ENCODE data around the gene MORC4. TPM values are rescaled to one million over a fixed set of nuclear protein-coding genes. Genes with fewer than 3 reads are reported as not detected.

Gene MORC4
- total RNA-seq, 1 experiment from 2014 or later = 31.6 TPM

DNA sequence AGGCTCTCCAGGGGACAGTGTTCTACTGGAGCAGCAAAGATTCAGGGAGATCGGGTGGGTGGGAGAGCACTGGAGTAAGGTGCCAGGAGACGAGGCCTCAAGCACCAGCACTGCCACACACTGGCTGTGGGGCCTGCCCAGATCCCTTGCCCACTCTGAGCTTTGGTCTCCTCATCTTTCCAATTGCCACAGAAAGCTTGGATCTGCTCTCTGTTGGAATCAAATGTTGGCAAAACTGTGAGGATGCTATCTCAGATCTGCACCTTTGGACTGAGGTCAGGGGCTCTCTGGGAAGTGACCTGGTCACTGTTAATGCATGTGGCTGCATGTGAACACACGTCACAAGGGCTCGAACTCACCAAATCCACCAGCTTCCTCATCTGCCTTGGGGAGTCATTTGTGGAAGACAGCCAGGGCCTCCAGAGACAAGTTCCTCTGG lies 98.2 kb downstream of the MORC4 start:
- no peaks in the 10 kb centered on the region for H3K9me3 Mint-ChIP-seq (ENCODE audit: low read depth, unreplicated experiment)
- H3K4me1 Mint-ChIP-seq (ENCODE audit: low read depth, unreplicated experiment) = peaks cover 41% of the 10 kb centered on the region
- no peaks in the 10 kb centered on the region for H3K27me3 Mint-ChIP-seq (ENCODE audit: unreplicated experiment)
- intact Hi-C loops (cut with micrococcal nuclease; ENCODE audit: unreplicated experiment) = no loop called here
- TF ChIP-seq, protein P1, sequence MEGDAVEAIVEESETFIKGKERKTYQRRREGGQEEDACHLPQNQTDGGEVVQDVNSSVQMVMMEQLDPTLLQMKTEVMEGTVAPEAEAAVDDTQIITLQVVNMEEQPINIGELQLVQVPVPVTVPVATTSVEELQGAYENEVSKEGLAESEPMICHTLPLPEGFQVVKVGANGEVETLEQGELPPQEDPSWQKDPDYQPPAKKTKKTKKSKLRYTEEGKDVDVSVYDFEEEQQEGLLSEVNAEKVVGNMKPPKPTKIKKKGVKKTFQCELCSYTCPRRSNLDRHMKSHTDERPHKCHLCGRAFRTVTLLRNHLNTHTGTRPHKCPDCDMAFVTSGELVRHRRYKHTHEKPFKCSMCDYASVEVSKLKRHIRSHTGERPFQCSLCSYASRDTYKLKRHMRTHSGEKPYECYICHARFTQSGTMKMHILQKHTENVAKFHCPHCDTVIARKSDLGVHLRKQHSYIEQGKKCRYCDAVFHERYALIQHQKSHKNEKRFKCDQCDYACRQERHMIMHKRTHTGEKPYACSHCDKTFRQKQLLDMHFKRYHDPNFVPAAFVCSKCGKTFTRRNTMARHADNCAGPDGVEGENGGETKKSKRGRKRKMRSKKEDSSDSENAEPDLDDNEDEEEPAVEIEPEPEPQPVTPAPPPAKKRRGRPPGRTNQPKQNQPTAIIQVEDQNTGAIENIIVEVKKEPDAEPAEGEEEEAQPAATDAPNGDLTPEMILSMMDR (IDR thresholded peaks at IDR 0.05; ENCODE audit: unreplicated experiment) = no peak
- no peaks in the 10 kb centered on the region for H3K36me3 Mint-ChIP-seq (ENCODE audit: insufficient read depth, unreplicated experiment)
- CTCF ChIA-PET = no interaction called here
- BruUV-seq (replicated peaks) = no TSS peak
- H3K27ac Mint-ChIP-seq (ENCODE audit: unreplicated experiment) = no peak overlapping the region
- DNase-seq = no peak
- H3K4me3 Mint-ChIP-seq (ENCODE audit: low read depth, unreplicated experiment) = no peak overlapping the region

DNA sequence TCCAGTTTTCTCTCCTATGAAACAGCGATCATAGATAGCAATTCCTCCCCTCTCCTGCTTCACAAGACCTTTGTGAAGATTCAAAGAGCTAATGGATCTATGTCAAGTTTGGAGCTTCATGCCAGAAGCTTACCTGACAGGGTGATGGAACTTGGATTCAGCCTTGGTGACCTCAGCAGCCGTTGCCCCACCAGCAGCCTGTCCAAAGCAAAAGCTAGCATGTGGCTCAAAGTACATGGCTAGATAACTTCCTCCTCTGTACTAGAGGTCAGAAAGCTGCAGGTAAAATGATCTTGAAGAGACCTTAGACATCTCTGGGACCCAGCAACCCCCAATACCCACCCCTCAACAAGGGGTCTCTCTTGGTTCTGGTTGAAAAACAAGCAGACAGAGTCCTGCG lies 98.7 kb downstream of the MORC4 start:
- H3K27ac Mint-ChIP-seq (ENCODE audit: unreplicated experiment) = no peak overlapping the region
- no peak overlapping the region for H3K4me3 Mint-ChIP-seq (ENCODE audit: low read depth, unreplicated experiment)
- no peaks in the 10 kb centered on the region for H3K27me3 Mint-ChIP-seq (ENCODE audit: unreplicated experiment)
- no peak for DNase-seq
- BruUV-seq (replicated peaks) = no TSS peak
- H3K4me1 Mint-ChIP-seq (ENCODE audit: low read depth, unreplicated experiment) = peaks cover 40% of the 10 kb centered on the region
- H3K9me3 Mint-ChIP-seq (ENCODE audit: low read depth, unreplicated experiment) = no peaks in the 10 kb centered on the region
- TF ChIP-seq, protein P1 (IDR thresholded peaks at IDR 0.05; ENCODE audit: unreplicated experiment) = no peak
- intact Hi-C loops (cut with micrococcal nuclease; ENCODE audit: unreplicated experiment) = no loop called here
- CTCF ChIA-PET = no interaction called here
- no peaks in the 10 kb centered on the region for H3K36me3 Mint-ChIP-seq (ENCODE audit: insufficient read depth, unreplicated experiment)

DNA sequence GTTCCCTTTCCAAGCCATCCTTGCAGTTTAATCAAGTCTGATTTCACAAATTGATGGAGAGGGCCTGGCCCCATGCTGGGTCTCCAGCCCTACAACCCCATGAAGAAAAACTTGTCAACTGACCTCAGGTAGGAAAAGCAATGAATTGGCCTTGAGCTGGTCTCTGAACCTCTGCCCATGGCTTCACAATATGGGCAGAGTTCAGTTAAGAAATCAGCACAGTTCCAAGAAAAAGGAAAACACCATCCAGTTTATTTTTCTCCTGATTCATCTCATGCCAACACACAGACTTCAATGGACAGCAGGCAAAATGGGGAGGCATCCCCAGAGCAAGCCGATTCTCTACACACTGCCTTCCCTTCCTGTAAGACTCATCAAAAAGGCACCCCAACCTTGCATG lies 100.2 kb downstream of the MORC4 start:
- TF ChIP-seq, protein P1 (IDR thresholded peaks at IDR 0.05; ENCODE audit: unreplicated experiment) = no peak
- intact Hi-C loops (cut with micrococcal nuclease; ENCODE audit: unreplicated experiment) = loop anchor here (10.0 kb wide), 1 partner anchor 545 kb away; the partner anchor contains the start of gene FRMPD3
- Mint-ChIP-seq H3K9me3 (ENCODE audit: low read depth, unreplicated experiment) (no peaks in the 10 kb centered on the region), H3K4me1 (ENCODE audit: low read depth, unreplicated experiment) (peaks cover 46% of the 10 kb centered on the region), H3K4me3 (ENCODE audit: low read depth, unreplicated experiment) (no peak overlapping the region), H3K27ac (ENCODE audit: unreplicated experiment) (no peak overlapping the region), H3K27me3 (ENCODE audit: unreplicated experiment) (no peaks in the 10 kb centered on the region), H3K36me3 (ENCODE audit: insufficient read depth, unreplicated experiment) (peaks cover 4% of the 10 kb centered on the region)
- CTCF ChIA-PET = interaction anchor here (0.8 to 1.5 kb wide), 2 partner anchors 8 to 33 kb away, joined by 3 read pairs; no protein-coding TSS in a partner anchor
- BruUV-seq (replicated peaks) = no TSS peak
- no peak for DNase-seq

DNA sequence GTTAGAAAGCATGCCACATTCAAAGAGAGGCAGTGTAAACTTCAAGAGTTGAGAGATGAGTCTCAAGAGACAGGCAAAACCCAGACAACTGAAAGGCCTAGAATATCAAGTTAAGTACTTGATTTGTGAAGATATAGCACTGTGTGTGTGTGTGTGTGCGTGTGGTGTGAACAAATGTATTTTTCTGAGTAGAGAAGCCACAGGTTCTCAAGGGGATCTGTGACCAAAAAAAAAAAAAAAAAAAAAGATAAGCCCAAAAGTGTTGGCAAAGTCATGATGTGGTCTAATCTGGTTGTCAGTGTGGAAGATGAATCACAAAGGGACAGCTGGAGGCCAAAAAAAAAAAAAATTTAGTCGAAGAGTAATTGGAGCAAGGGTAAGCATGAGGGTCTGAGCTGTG lies 100.7 kb downstream of the MORC4 start:
- H3K36me3 Mint-ChIP-seq (ENCODE audit: insufficient read depth, unreplicated experiment) = peaks cover 4% of the 10 kb centered on the region
- CTCF ChIA-PET = interaction anchor here (0.8 to 2.7 kb wide), 8 partner anchors 8 to 67 kb away, joined by 3 to 29 read pairs (median 4); no protein-coding TSS in a partner anchor
- TF ChIP-seq, protein P1 (IDR thresholded peaks at IDR 0.05; ENCODE audit: unreplicated experiment) = no peak
- intact Hi-C loops (cut with micrococcal nuclease; ENCODE audit: unreplicated experiment) = loop anchor here (10.0 kb wide), 1 partner anchor 546 kb away; the partner anchor contains the start of gene FRMPD3
- peak overlapping the region; percentile 17 for H3K27ac Mint-ChIP-seq (ENCODE audit: unreplicated experiment)
- peaks cover 45% of the 10 kb centered on the region for H3K4me1 Mint-ChIP-seq (ENCODE audit: low read depth, unreplicated experiment)
- BruUV-seq (replicated peaks) = no TSS peak
- no peak for DNase-seq
- H3K27me3 Mint-ChIP-seq (ENCODE audit: unreplicated experiment) = no peaks in the 10 kb centered on the region
- H3K9me3 Mint-ChIP-seq (ENCODE audit: low read depth, unreplicated experiment) = no peaks in the 10 kb centered on the region
- H3K4me3 Mint-ChIP-seq (ENCODE audit: low read depth, unreplicated experiment) = no peak overlapping the region
